HCT116 (cell line): ENCODE data around the gene TTC23.

Experiments
- EZH2 ChIP-seq: fragments of 200-600 bp; sonication (generic); IDR thresholded peaks from 2 replicates; pipeline ENCODE4 v1.6.1; 2017; ENCODE audit warnings: antibody characterized with exemption, mixed run types
- POLR2A ChIP-seq: IDR thresholded peaks from 2 replicates; pipeline ENCODE4 v1.7.0; 2011; ENCODE audit warnings: borderline replicate concordance; ENCODE audit not compliant: insufficient read depth, insufficient read length; ENCODE audit errors: extremely low read depth
- POLR2AphosphoS5 ChIP-seq: IDR thresholded peaks from 2 replicates; pipeline ENCODE4 v1.6.1; 2011; ENCODE audit warnings: mild to moderate bottlenecking, low read depth, low read length, moderate library complexity
- TF ChIP-seq, protein P1 (sequence below), 3 experiments: fragments of 200-600 bp in 1 of 3; sonication (generic) in 1 of 3; IDR thresholded peaks in 2 of 3; conservative IDR thresholded peaks in 1 of 3; 2 replicates each; pipeline ENCODE4 v1.5.1; 2012 to 2017; ENCODE audit warnings: low read depth in 2 of 3, low read length in 2 of 3, antibody characterized with exemption in 1 of 3, borderline replicate concordance in 1 of 3, control low read depth in 1 of 3, mild to moderate bottlenecking in 1 of 3, mixed read lengths in 1 of 3, mixed run types in 1 of 3, moderate library complexity in 1 of 3; ENCODE audit not compliant: insufficient read depth in 1 of 3

DNA sequence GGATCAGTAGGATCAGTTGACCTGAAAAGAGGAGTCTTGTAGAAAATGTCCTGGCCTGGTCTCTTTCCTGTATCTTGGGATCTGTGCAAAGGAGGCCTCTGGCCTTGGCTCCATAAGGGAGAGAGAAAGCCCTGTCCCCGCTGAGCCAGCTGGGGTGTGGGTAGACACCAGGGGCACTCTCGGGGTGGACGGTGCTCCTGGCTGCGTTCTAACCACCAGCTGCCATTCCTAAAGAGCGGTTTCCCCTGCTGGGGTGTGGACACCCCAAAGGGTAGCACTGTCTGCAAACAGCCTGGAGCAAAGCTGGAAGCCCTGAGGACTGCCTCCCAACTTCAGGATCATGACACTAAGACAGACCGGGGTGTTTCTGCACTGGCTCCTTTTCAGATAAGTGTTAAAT, 121.0 kb downstream of the TTC23 start:
- TF ChIP-seq POLR2A (no peak), EZH2 (no peak), POLR2AphosphoS5 (no peak)
- TF ChIP-seq, protein P1, sequence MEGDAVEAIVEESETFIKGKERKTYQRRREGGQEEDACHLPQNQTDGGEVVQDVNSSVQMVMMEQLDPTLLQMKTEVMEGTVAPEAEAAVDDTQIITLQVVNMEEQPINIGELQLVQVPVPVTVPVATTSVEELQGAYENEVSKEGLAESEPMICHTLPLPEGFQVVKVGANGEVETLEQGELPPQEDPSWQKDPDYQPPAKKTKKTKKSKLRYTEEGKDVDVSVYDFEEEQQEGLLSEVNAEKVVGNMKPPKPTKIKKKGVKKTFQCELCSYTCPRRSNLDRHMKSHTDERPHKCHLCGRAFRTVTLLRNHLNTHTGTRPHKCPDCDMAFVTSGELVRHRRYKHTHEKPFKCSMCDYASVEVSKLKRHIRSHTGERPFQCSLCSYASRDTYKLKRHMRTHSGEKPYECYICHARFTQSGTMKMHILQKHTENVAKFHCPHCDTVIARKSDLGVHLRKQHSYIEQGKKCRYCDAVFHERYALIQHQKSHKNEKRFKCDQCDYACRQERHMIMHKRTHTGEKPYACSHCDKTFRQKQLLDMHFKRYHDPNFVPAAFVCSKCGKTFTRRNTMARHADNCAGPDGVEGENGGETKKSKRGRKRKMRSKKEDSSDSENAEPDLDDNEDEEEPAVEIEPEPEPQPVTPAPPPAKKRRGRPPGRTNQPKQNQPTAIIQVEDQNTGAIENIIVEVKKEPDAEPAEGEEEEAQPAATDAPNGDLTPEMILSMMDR (IDR thresholded peaks at IDR 0.05 in 2 of 3, conservative IDR thresholded peaks at IDR 0.05 in 1 of 3; ENCODE audit: borderline replicate concordance in 1 of 3, insufficient read depth in 1 of 3, low read depth in 2 of 3, low read length in 2 of 3) = no peak
